GM18870 (cell line): Measurements from ENCODE around the gene LMO1.

Source experiments
- ATAC-seq: cut with Tn5 transposase; IDR thresholded peaks from one replicate; pipeline ENCODE4 v1.9.1; 2021; ENCODE audit warnings: moderate library complexity; ENCODE audit not compliant: unreplicated experiment

The LMO1 gene

GRCh38 chr11:8263769-8264410 is at the start of gene LMO1:
Gene LMO1, minus strand, starts transcription at chr11:8263878. Its CDS starts 516 bp downstream, at chr11:8263362.
- ATAC-seq, result peak; percentile 46

- no peak for ATAC-seq
These were observed 49.3 kb upstream of the LMO1 start for GRCh38 chr11:8312986-8313385.

- ATAC-seq, result no peak
These were observed 47.7 kb upstream of the LMO1 start for GRCh38 chr11:8311366-8311765.

GRCh38 chr11:8310743-8311298 is 47.1 kb upstream of the LMO1 start:
- no peak for ATAC-seq

- no peak for ATAC-seq
These were observed 46.2 kb upstream of the LMO1 start for GRCh38 chr11:8309862-8310261.

GRCh38 chr11:8309311-8309710 is 45.6 kb upstream of the LMO1 start:
- ATAC-seq, result no peak

GRCh38 chr11:8307601-8308000 is 43.9 kb upstream of the LMO1 start:
- ATAC-seq, result no peak

GRCh38 chr11:8301622-8302021 is 37.9 kb upstream of the LMO1 start:
- ATAC-seq, result no peak

- ATAC-seq, result no peak
These were observed 35.4 kb upstream of the LMO1 start for GRCh38 chr11:8298801-8299786.

- ATAC-seq, result no peak
These were observed 34.2 kb upstream of the LMO1 start for GRCh38 chr11:8297781-8298440.

GRCh38 chr11:8296872-8297271 is 33.2 kb upstream of the LMO1 start:
- no peak for ATAC-seq

GRCh38 chr11:8296038-8296649 is 32.5 kb upstream of the LMO1 start:
- ATAC-seq, result no peak

GRCh38 chr11:8294251-8294935 is 30.7 kb upstream of the LMO1 start:
- ATAC-seq, result no peak

- ATAC-seq, result no peak
These were observed 29.5 kb upstream of the LMO1 start for GRCh38 chr11:8293171-8293570.

GRCh38 chr11:8292351-8292750 is 28.7 kb upstream of the LMO1 start:
- no peak for ATAC-seq

- ATAC-seq, result no peak
These were observed 28.0 kb upstream of the LMO1 start for GRCh38 chr11:8291421-8292350.

- ATAC-seq, result no peak
These were observed 26.6 kb upstream of the LMO1 start for GRCh38 chr11:8290081-8290810.

- ATAC-seq, result no peak
These were observed 25.8 kb upstream of the LMO1 start for GRCh38 chr11:8289492-8289918.
